GM12872 (cell line): Measurements from ENCODE around the gene NEK5.
A peak's percentile ranks its signal among the peaks of the same experiment; 100 is the strongest.

Source experiments
- CTCF ChIP-seq: IDR thresholded peaks from 3 replicates; pipeline ENCODE4 v1.5.1; 2011; ENCODE audit warnings: low read depth, mild to moderate bottlenecking, low read length, moderate library complexity; ENCODE audit not compliant: insufficient read depth

NEK5 gene

GRCh38 chr13:52001120-52001731, 127.6 kb downstream of the NEK5 start:
- TF ChIP-seq CTCF, result peak; percentile 78

DNA sequence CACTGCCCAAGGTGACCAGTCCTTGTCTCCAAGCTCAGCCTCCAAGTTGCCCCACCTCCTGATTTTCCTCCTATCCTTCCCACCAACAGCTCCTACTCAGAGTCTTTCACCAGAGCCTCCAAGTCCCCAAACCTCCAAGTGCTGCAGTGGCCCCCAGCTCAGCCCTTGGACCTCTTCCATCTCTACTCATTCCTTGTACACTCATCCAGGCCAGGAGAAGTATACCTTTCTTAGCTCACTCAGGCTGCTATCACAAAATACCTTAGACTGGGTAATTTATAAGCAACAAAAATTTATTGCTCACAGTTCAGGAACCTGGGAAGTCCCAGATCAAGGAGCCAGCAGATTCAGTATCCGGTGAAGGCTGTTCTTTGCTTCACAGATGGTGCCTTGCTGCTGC, 129.0 kb downstream of the NEK5 start:
- no peak for TF ChIP-seq CTCF

- no peak for TF ChIP-seq CTCF
Observed at GRCh38 chr13:51999510-51999911, 129.4 kb downstream of the NEK5 start.

- TF ChIP-seq CTCF, result no peak
Observed at GRCh38 chr13:51998723-51999509, 130.0 kb downstream of the NEK5 start.

DNA sequence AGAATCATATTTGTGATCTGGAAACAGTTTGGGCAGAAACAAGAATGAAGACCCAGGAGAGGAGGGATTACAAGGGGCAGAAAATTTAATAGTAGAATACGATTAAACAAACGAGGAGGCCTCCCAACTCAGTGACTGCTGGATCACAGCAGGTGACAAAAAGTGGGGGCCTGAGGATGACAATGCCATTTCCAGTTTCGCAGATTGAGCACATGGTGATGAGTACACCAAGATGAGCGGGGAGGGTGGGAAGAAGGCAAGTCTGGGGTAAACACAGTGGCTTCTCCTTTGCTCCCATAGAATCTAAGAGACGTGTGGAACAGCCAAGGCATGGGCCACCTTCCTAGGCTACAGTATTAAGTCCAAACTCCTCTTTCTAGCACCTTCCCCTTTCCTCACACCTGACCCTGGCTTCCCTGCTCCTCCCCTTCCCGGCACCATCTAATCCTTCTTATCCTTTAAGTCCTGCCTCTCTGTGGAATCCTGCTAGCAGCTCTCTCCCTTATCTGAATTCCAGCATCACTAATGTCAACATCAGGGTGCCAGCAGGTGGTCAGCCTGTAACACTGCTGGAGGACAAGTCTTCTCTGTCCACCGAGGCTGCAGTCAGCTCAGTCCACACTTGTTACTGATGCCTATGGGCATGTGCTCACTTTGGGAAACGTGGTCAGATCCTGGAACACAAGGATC, 131.1 kb downstream of the NEK5 start:
- TF ChIP-seq CTCF, result no peak

DNA sequence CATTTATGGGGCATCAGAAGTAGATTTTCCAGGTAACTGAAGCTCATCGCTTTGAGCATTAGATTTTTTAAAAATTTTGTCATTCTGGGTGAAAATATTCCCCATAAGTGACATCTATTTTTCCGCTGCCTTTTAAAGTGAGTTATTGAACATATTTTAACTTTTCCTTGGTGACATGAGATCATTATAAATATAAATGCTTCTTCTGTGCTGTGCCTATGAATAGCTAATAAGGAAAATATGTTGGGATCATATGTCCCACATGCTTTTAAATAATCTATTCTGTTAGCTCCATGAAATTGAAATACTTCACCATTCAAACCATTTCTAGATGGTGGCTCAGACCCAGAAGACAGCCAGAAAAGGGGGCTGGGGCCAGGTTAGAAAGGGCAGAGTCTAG, 131.7 kb downstream of the NEK5 start:
- no peak for TF ChIP-seq CTCF

DNA sequence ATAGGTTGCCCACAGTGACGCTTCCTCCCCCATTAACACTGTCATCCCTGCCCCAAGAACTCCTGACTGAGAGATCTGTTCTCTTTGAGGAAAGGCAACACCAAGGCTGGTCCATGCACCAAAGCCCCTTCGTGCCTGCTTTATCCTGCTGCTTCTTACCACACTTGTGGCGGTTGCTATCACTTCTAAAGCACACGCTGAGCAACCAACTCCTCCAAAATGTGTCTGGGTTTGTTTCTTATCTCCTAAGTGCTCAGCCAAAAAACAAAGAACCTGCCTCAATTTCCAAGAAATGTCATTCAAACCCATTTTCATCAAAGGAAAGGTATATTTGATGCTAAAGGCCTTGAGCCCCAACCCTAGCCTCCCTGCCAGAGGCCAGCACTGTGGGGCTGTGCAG, 132.2 kb downstream of the NEK5 start:
- TF ChIP-seq CTCF, result no peak
